ENCODE measurements around the gene KPNA1.

The KPNA1 gene

GRCh38 chr3:122414391-122414790, 100.3 kb downstream of the KPNA1 start:
- TF ChIP-seq, protein P1, sequence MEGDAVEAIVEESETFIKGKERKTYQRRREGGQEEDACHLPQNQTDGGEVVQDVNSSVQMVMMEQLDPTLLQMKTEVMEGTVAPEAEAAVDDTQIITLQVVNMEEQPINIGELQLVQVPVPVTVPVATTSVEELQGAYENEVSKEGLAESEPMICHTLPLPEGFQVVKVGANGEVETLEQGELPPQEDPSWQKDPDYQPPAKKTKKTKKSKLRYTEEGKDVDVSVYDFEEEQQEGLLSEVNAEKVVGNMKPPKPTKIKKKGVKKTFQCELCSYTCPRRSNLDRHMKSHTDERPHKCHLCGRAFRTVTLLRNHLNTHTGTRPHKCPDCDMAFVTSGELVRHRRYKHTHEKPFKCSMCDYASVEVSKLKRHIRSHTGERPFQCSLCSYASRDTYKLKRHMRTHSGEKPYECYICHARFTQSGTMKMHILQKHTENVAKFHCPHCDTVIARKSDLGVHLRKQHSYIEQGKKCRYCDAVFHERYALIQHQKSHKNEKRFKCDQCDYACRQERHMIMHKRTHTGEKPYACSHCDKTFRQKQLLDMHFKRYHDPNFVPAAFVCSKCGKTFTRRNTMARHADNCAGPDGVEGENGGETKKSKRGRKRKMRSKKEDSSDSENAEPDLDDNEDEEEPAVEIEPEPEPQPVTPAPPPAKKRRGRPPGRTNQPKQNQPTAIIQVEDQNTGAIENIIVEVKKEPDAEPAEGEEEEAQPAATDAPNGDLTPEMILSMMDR (IDR thresholded peaks at IDR 0.05; ENCODE audit: poor library complexity, severe bottlenecking), result no peak
- no peak overlapping the region for H3K27ac ChIP-seq (ENCODE audit: poor library complexity, severe bottlenecking)
- H3K27me3 ChIP-seq (ENCODE audit: insufficient read depth, poor library complexity, severe bottlenecking), result no peaks in the 10 kb centered on the region
- H3K9me3 ChIP-seq (ENCODE audit: severe bottlenecking), result no peaks in the 10 kb centered on the region
- ATAC-seq (ENCODE audit: low read depth) (no peak), DNase-seq (ENCODE audit: low spot score) (no peak)
- peaks cover 48% of the 10 kb centered on the region for H3K36me3 ChIP-seq (ENCODE audit: low read depth)
- H3K4me3 ChIP-seq (ENCODE audit: severe bottlenecking), result no peak overlapping the region
- H3K4me1 ChIP-seq (ENCODE audit: insufficient read depth, poor library complexity, severe bottlenecking), result peaks cover 15% of the 10 kb centered on the region

DNA sequence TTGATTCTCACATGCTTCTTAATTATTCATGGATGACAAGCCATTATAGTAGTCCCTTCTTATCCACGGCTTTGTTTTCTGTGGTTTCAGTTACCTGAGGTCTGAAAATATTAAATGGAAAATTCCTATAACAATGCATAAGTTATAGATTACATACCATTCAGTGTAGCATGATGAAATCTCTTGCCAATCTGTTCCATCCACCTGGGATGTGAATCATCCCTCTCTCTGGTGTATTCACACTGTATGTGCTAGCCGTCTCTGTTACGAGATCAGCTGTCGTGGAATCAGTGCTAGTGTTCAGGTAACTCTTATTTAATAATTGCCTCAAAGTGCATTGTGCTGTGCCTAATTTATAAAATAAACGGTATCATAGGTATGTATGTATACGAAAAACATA, 104.1 kb downstream of the KPNA1 start:
- TF ChIP-seq, protein P1 (IDR thresholded peaks at IDR 0.05; ENCODE audit: poor library complexity, severe bottlenecking), result no peak
- no peaks in the 10 kb centered on the region for H3K27me3 ChIP-seq (ENCODE audit: insufficient read depth, poor library complexity, severe bottlenecking)
- H3K4me1 ChIP-seq (ENCODE audit: insufficient read depth, poor library complexity, severe bottlenecking), result peaks cover 15% of the 10 kb centered on the region
- H3K27ac ChIP-seq (ENCODE audit: poor library complexity, severe bottlenecking), result no peak overlapping the region
- peak; percentile 75; the same call in 2 of the 3 replicates for ATAC-seq (ENCODE audit: low read depth)
- DNase-seq (ENCODE audit: low spot score), result no peak
- no peak overlapping the region for H3K4me3 ChIP-seq (ENCODE audit: severe bottlenecking)
- H3K36me3 ChIP-seq (ENCODE audit: low read depth), result peaks cover 72% of the 10 kb centered on the region
- no peaks in the 10 kb centered on the region for H3K9me3 ChIP-seq (ENCODE audit: severe bottlenecking)

GRCh38 chr3:122410111-122410510, 104.6 kb downstream of the KPNA1 start:
- Histone ChIP-seq H3K36me3 (ENCODE audit: low read depth) (peaks cover 72% of the 10 kb centered on the region), H3K27me3 (ENCODE audit: insufficient read depth, poor library complexity, severe bottlenecking) (no peaks in the 10 kb centered on the region), H3K4me1 (ENCODE audit: insufficient read depth, poor library complexity, severe bottlenecking) (peaks cover 14% of the 10 kb centered on the region), H3K9me3 (ENCODE audit: severe bottlenecking) (no peaks in the 10 kb centered on the region), H3K4me3 (ENCODE audit: severe bottlenecking) (no peak overlapping the region), H3K27ac (ENCODE audit: poor library complexity, severe bottlenecking) (no peak overlapping the region)
- no peak for DNase-seq (ENCODE audit: low spot score)
- no peak for ATAC-seq (ENCODE audit: low read depth)
- TF ChIP-seq, protein P1 (IDR thresholded peaks at IDR 0.05; ENCODE audit: poor library complexity, severe bottlenecking), result no peak

DNA sequence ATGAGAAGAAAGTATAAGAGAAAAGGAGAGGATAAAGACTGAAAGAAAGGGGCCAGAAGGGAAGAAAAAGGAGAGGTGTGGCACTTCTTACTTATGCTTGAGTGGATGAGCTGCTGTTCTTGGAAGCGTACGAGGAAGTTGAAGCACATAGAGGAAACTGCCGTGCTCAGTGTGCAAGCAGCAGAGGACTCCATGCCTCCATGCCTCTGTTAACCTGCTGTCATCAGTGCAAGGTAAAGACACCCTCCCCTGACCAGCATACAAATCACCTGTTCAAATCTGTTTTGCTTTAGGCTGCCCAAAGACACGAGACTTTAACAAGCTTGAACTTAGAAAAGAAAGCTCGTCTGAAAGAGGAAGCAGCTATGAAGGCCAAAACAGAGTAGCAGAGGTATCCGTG, 105.3 kb downstream of the KPNA1 start:
- peaks cover 76% of the 10 kb centered on the region for H3K36me3 ChIP-seq (ENCODE audit: low read depth)
- H3K4me3 ChIP-seq (ENCODE audit: severe bottlenecking), result no peak overlapping the region
- H3K4me1 ChIP-seq (ENCODE audit: insufficient read depth, poor library complexity, severe bottlenecking), result peaks cover 7% of the 10 kb centered on the region
- no peak overlapping the region for H3K27ac ChIP-seq (ENCODE audit: poor library complexity, severe bottlenecking)
- no peaks in the 10 kb centered on the region for H3K9me3 ChIP-seq (ENCODE audit: severe bottlenecking)
- no peak for ATAC-seq (ENCODE audit: low read depth)
- DNase-seq (ENCODE audit: low spot score), result no peak
- no peaks in the 10 kb centered on the region for H3K27me3 ChIP-seq (ENCODE audit: insufficient read depth, poor library complexity, severe bottlenecking)
- TF ChIP-seq, protein P1 (IDR thresholded peaks at IDR 0.05; ENCODE audit: poor library complexity, severe bottlenecking), result no peak

DNA sequence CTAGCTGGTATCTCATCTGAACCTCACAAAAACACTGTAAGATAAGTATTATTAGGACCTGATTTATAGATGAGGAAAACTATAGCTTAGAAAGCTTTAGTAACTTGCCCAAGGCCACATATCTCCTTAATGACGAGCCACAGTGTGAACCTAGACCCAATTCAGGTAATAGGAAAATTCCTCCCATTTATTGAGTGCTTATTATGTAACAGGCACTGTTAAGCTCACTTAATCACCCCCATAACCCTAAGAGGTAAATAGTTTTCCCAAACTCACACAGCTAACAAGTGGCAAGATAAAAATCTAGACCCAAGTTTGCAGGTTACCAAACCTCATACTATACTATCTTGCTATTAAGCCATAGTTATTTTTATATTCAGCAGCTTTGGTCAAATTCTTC, 106.8 kb downstream of the KPNA1 start:
- Histone ChIP-seq H3K27ac (ENCODE audit: poor library complexity, severe bottlenecking) (no peak overlapping the region), H3K4me1 (ENCODE audit: insufficient read depth, poor library complexity, severe bottlenecking) (peaks cover 6% of the 10 kb centered on the region), H3K9me3 (ENCODE audit: severe bottlenecking) (no peaks in the 10 kb centered on the region), H3K36me3 (ENCODE audit: low read depth) (peaks cover 82% of the 10 kb centered on the region), H3K4me3 (ENCODE audit: severe bottlenecking) (no peak overlapping the region), H3K27me3 (ENCODE audit: insufficient read depth, poor library complexity, severe bottlenecking) (no peaks in the 10 kb centered on the region)
- ATAC-seq (ENCODE audit: low read depth) (no peak), DNase-seq (ENCODE audit: low spot score) (no peak)
- TF ChIP-seq, protein P1 (IDR thresholded peaks at IDR 0.05; ENCODE audit: poor library complexity, severe bottlenecking), result no peak

Data from RWPE2 (cell line).